A673 (cell line): ENCODE data around the gene CNPY4. TPM values are rescaled to one million over a fixed set of nuclear protein-coding genes. Genes with fewer than 3 reads are reported as not detected.

Experiments
- BruUV-seq: library from RNA; stranded (reverse); fragments of 400-500 nt; replicated peaks from 2 replicates; lab custom pipeline; 2021; lab: Mats Ljungman, UMichigan
- CTCF ChIA-PET: fragments of 300-600 bp; sonication (Branson Sonifier 250); formaldehyde crosslinking; loops from one replicate; lab custom pipeline; 2022; ENCODE audit warnings: antibody characterized with exemption; lab: Charles Lee
- POLR2A ChIA-PET: fragments of 300-600 bp; sonication (Branson Sonifier 250); formaldehyde crosslinking; loops from one replicate; lab custom pipeline; 2022; ENCODE audit warnings: antibody characterized with exemption; ENCODE audit not compliant: low non-redundant PET; lab: Charles Lee
- DNase-seq: peaks from one replicate; pipeline ENCODE4 v3.0.0-alpha.2; 2015; ENCODE audit warnings: low spot score
- H3K27ac ChIP-seq: fragments of 200-600 bp; sonication (generic); 2 replicates; pipeline ENCODE4 v1.5.1; 2016; ENCODE audit warnings: mixed run types, low read depth, mild to moderate bottlenecking, mixed read lengths, antibody characterized with exemption, low read length; ENCODE audit not compliant: poor library complexity, severe bottlenecking
- H3K27me3 ChIP-seq: fragments of 200-600 bp; sonication (generic); replicated peaks from 2 replicates; pipeline ENCODE4 v1.6.1; 2017; ENCODE audit warnings: mixed run types, low read depth, mild to moderate bottlenecking, mixed read lengths, antibody characterized with exemption, low read length; ENCODE audit not compliant: insufficient read depth, poor library complexity
- H3K36me3 ChIP-seq: fragments of 200-600 bp; sonication (generic); 2 replicates; pipeline ENCODE4 v1.6.1; 2016; ENCODE audit warnings: mixed run types, mild to moderate bottlenecking, mixed read lengths, antibody characterized with exemption, low read length; ENCODE audit not compliant: insufficient read depth, poor library complexity, severe bottlenecking
- H3K4me1 ChIP-seq: fragments of 200-600 bp; sonication (generic); 2 replicates; pipeline ENCODE4 v1.6.1; 2017; ENCODE audit warnings: mixed run types, mild to moderate bottlenecking, mixed read lengths, antibody characterized with exemption, low read length; ENCODE audit not compliant: insufficient read depth, poor library complexity, severe bottlenecking
- H3K4me3 ChIP-seq: fragments of 200-600 bp; sonication (generic); 2 replicates; pipeline ENCODE4 v1.5.1; 2016; ENCODE audit warnings: low read depth, mixed run types, mild to moderate bottlenecking, mixed read lengths, low read length; ENCODE audit not compliant: poor library complexity, severe bottlenecking
- H3K9me3 ChIP-seq: fragments of 200-600 bp; sonication (generic); 2 replicates; pipeline ENCODE4 v1.6.1; 2016; ENCODE audit warnings: mixed run types, low read depth, mild to moderate bottlenecking, mixed read lengths, antibody characterized with exemption, low read length; ENCODE audit not compliant: poor library complexity, severe bottlenecking
- EZH2 ChIP-seq: fragments of 200-600 bp; sonication (generic); IDR thresholded peaks from 2 replicates; pipeline ENCODE4 v1.6.1; 2017; ENCODE audit warnings: borderline replicate concordance, low read depth, mild to moderate bottlenecking, mixed read lengths, antibody characterized with exemption, low read length; ENCODE audit not compliant: poor library complexity, severe bottlenecking
- intact Hi-C: fragments of 100-400 bp; cut with micrococcal nuclease; formaldehyde crosslinking; loops from one replicate; pipeline ENCODE4 v1.10.0; 2022; ENCODE audit not compliant: unreplicated experiment
- microRNA-seq: library from miRNA; unstranded; fragments of <30 nt; microRNA quantifications from one replicate; pipeline ENCODE4 v1.2.0, GENCODE V29; 2021
- total RNA-seq: library from RNA; stranded (reverse); gene quantifications from 2 replicates; pipeline ENCODE4 v1.2.3, GENCODE V29; 2021
- TF ChIP-seq, protein P1 (sequence below): fragments of 300-800, 200-600 bp; sonication (generic); conservative IDR thresholded peaks from 2 replicates; pipeline ENCODE4 v1.5.1; 2017; ENCODE audit warnings: low read depth, mild to moderate bottlenecking, antibody characterized with exemption, low read length, moderate library complexity, mixed read lengths

CNPY4 gene
- total RNA-seq, 1 experiment from 2014 or later, result 20.2 TPM

- Histone ChIP-seq H3K27me3 (no peaks in the 10 kb centered on the region), H3K4me1 (peaks cover 10% of the 10 kb centered on the region), H3K9me3 (no peaks in the 10 kb centered on the region), H3K36me3 (no peaks in the 10 kb centered on the region), H3K4me3 (no peak overlapping the region), H3K27ac (no peak overlapping the region)
- no peak for DNase-seq
- BruUV-seq, result no TSS peak
- ChIA-PET CTCF (no interaction called here), POLR2A (no interaction called here)
- TF ChIP-seq, protein P1, sequence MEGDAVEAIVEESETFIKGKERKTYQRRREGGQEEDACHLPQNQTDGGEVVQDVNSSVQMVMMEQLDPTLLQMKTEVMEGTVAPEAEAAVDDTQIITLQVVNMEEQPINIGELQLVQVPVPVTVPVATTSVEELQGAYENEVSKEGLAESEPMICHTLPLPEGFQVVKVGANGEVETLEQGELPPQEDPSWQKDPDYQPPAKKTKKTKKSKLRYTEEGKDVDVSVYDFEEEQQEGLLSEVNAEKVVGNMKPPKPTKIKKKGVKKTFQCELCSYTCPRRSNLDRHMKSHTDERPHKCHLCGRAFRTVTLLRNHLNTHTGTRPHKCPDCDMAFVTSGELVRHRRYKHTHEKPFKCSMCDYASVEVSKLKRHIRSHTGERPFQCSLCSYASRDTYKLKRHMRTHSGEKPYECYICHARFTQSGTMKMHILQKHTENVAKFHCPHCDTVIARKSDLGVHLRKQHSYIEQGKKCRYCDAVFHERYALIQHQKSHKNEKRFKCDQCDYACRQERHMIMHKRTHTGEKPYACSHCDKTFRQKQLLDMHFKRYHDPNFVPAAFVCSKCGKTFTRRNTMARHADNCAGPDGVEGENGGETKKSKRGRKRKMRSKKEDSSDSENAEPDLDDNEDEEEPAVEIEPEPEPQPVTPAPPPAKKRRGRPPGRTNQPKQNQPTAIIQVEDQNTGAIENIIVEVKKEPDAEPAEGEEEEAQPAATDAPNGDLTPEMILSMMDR, result no peak
- TF ChIP-seq EZH2, result no peak
- intact Hi-C loops, result no loop called here
These were observed 55.1 kb downstream of the CNPY4 start for GRCh38 chr7:100174582-100174981.

Small RNA genes lying within 50 kb of the gene (microRNA-seq; reads per million reads assigned to microRNA genes)
- gene MIR106B (12,909 reads per million, percentile 96 among the genes with 10 or more reads in this experiment), gene MIR25 (2,226 reads per million, percentile 88 among the genes with 10 or more reads in this experiment), gene MIR4658 (not detected), gene MIR93 (25,093 reads per million, percentile 98 among the genes with 10 or more reads in this experiment)

Other genes with a start within 250 kb of the CNPY4 start
- gene OR2AE1, start 242.6 kb upstream of the CNPY4 start, total RNA-seq, result not detected in 2 replicates
- 18.3 and 23.4 TPM in 2 replicates for gene TRIM4, start 200.1 kb upstream of the CNPY4 start, total RNA-seq
- gene GJC3, start 190.0 kb upstream of the CNPY4 start, total RNA-seq, result not detected in 2 replicates
- gene AZGP1, start 143.6 kb upstream of the CNPY4 start, total RNA-seq, result not detected in 2 replicates
- 66.5 and 69.5 TPM in 2 replicates for gene ZKSCAN1, start 104.0 kb upstream of the CNPY4 start, total RNA-seq
- gene ZSCAN21, start 69.9 kb upstream of the CNPY4 start, total RNA-seq, result 17.2 and 21.7 TPM in 2 replicates
- 50.2 and 50.8 TPM in 2 replicates for gene ZNF3, start 37.9 kb upstream of the CNPY4 start, total RNA-seq
- 155 and 166 TPM in 2 replicates for gene COPS6, start 30.7 kb upstream of the CNPY4 start, total RNA-seq
- 399 and 418 TPM in 2 replicates for gene MCM7, start 18.2 kb upstream of the CNPY4 start, total RNA-seq
- gene AP4M1, start 18.0 kb upstream of the CNPY4 start, total RNA-seq, result 24.0 and 25.1 TPM in 2 replicates
- gene TAF6, start 276 bp upstream of the CNPY4 start, total RNA-seq, result 97.3 and 98.8 TPM in 2 replicates
- 3.0 and 3.1 TPM in 2 replicates for gene MBLAC1, start 7.3 kb downstream of the CNPY4 start, total RNA-seq
- 84.5 and 90.4 TPM in 2 replicates for gene LAMTOR4, start 29.3 kb downstream of the CNPY4 start, total RNA-seq
- gene TRAPPC14, start 39.1 kb downstream of the CNPY4 start, total RNA-seq, result 22.6 and 25.7 TPM in 2 replicates
- 3.2 and 3.5 TPM in 2 replicates for gene GAL3ST4, start 49.0 kb downstream of the CNPY4 start, total RNA-seq
- 23.3 and 28.4 TPM in 2 replicates for gene GPC2, start 57.7 kb downstream of the CNPY4 start, total RNA-seq
- gene STAG3, start 58.3 kb downstream of the CNPY4 start, total RNA-seq, result 1.2 and 2.4 TPM in 2 replicates
- not detected in 2 replicates for gene PVRIG, start 100.3 kb downstream of the CNPY4 start, total RNA-seq
- not detected in 2 replicates for gene SPDYE3, start 188.1 kb downstream of the CNPY4 start, total RNA-seq
- 26.5 and 31.0 TPM in 2 replicates for gene PILRB, start 238.5 kb downstream of the CNPY4 start, total RNA-seq